ENCODE results near the gene SPIC.

DNA sequence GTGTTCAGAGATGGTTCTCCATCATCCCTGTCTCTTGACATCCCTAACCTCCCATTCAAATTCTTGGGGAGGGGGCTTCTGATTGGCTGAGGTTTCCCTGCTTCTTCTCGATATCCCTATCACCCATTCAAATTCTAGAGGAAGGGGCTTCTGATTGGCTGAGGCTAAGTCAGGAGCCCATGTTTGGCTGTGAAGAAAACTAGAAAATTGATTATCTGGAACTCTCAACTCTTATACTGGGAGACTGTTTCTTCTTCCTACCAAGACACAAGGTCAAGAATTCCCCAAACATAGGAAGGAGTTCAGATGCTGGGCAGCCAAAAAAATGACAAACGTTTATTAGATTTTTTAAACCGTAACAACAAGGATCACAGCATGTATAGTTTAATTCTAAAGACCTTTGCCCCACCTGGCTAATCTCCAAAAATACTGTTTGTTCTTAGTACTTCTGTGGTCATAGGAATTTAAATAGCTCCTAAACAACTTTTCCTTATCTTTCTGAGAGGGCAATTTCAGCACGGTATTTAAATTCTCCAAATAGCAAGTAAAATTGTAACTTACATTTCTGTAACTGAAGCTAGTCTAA lies 26.4 kb downstream of the SPIC start:
- TF ChIP-seq, protein P1, sequence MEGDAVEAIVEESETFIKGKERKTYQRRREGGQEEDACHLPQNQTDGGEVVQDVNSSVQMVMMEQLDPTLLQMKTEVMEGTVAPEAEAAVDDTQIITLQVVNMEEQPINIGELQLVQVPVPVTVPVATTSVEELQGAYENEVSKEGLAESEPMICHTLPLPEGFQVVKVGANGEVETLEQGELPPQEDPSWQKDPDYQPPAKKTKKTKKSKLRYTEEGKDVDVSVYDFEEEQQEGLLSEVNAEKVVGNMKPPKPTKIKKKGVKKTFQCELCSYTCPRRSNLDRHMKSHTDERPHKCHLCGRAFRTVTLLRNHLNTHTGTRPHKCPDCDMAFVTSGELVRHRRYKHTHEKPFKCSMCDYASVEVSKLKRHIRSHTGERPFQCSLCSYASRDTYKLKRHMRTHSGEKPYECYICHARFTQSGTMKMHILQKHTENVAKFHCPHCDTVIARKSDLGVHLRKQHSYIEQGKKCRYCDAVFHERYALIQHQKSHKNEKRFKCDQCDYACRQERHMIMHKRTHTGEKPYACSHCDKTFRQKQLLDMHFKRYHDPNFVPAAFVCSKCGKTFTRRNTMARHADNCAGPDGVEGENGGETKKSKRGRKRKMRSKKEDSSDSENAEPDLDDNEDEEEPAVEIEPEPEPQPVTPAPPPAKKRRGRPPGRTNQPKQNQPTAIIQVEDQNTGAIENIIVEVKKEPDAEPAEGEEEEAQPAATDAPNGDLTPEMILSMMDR (conservative IDR thresholded peaks at IDR 0.05; ENCODE audit: low read depth, low read length): no peak
- TF ChIP-seq EZH2 (IDR thresholded peaks at IDR 0.05; ENCODE audit: low read length, unreplicated experiment): no peak
